ENCODE data around the gene SKAP1.

DNA sequence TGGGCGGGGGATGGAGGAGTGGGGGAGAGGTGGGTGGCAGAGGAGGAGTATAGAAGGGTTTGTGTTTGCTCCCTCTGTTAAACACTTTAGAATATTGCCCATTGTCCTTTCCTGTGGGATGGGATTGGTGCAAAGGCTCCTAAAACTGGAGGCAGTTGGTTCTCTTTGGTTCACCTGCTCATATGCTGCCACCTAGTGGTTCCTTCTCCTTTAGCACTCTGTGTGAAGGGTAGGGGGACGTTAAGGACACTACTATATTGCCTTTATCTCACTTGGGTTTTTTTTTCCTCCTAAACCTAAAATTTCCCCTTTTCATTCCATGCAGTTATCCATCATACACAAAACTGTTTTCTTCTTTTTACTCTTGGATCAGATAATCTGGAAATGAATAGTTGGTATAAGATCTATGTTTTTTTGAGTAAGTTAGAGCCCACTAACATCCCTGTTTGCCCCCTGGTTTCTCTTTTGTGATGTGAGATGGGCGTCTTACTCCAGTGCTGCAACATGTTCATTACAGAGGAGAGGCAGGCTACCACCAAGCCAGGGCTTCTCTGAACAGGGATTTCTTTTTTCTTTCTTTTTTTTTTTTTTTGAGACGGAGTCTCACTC, 298.7 kb downstream of the SKAP1 start:
- TF ChIP-seq POLR2A (IDR thresholded peaks at IDR 0.05; ENCODE audit: low read depth, low read length) (no peak), POLR2AphosphoS5 (IDR thresholded peaks at IDR 0.05; ENCODE audit: low read depth, low read length) (no peak)

Data from GM12892 (cell line).